Esophagus muscularis mucosa (tissue), 4 donors: ENCODE measurements around the gene CDK19.

Source experiments
- EP300 ChIP-seq: sonication (generic); formaldehyde crosslinking; IDR thresholded peaks from one replicate; pipeline ENCODE4 v1.6.1; 2017; ENCODE audit warnings: antibody characterized with exemption
- POLR2A ChIP-seq: fragments of 450-650 bp; IDR thresholded peaks from one replicate; pipeline ENCODE4 v1.6.1; 2017; ENCODE audit warnings: antibody characterized with exemption, moderate library complexity, mild to moderate bottlenecking, low read depth
- POLR2AphosphoS5 ChIP-seq, 2 donors: sonication (generic); formaldehyde crosslinking; IDR thresholded peaks; one replicate each; pipeline ENCODE4 v1.6.1; 2017; ENCODE audit warnings: antibody characterized with exemption in 2 of 2
- TF ChIP-seq, protein P1 (sequence below), 3 experiments: fragments of 200-600 bp in 2 of 3; fragments of 450-650 bp in 1 of 3; sonication (generic) in 2 of 3; IDR thresholded peaks; one replicate each; pipeline ENCODE4 v1.5.1; 2017 to 2019; ENCODE audit warnings: antibody characterized with exemption in 3 of 3, mild to moderate bottlenecking in 2 of 3, moderate library complexity in 1 of 3

DNA sequence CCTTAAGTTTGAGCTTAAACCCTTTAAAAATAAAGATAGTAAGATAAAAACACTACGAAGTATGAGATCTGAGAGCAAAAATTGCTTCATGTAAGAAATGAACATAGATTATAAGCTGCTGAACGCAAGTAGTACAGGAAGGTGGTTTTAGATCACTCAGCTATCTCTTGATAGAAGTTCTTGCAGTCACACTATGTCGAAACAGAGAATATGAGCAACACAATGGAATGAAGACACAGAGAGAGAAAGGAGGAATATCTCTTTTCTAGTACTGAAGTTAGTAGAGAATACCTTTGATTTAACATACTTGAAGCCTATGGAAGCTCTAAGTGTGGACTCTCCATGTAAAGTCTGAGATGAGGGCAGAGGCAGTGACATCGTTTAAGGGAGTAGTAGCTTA lies 162.7 kb downstream of the CDK19 start:
- TF ChIP-seq, protein P1, sequence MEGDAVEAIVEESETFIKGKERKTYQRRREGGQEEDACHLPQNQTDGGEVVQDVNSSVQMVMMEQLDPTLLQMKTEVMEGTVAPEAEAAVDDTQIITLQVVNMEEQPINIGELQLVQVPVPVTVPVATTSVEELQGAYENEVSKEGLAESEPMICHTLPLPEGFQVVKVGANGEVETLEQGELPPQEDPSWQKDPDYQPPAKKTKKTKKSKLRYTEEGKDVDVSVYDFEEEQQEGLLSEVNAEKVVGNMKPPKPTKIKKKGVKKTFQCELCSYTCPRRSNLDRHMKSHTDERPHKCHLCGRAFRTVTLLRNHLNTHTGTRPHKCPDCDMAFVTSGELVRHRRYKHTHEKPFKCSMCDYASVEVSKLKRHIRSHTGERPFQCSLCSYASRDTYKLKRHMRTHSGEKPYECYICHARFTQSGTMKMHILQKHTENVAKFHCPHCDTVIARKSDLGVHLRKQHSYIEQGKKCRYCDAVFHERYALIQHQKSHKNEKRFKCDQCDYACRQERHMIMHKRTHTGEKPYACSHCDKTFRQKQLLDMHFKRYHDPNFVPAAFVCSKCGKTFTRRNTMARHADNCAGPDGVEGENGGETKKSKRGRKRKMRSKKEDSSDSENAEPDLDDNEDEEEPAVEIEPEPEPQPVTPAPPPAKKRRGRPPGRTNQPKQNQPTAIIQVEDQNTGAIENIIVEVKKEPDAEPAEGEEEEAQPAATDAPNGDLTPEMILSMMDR (IDR thresholded peaks at IDR 0.05) = no peak
- TF ChIP-seq POLR2A = no peak
- TF ChIP-seq POLR2AphosphoS5 (IDR thresholded peaks at IDR 0.05) = no peak
- no peak for TF ChIP-seq EP300
